ENCODE results near the gene KCTD15.
A peak's percentile ranks its signal among the peaks of the same experiment; 100 is the strongest.

Gene KCTD15, protein sequence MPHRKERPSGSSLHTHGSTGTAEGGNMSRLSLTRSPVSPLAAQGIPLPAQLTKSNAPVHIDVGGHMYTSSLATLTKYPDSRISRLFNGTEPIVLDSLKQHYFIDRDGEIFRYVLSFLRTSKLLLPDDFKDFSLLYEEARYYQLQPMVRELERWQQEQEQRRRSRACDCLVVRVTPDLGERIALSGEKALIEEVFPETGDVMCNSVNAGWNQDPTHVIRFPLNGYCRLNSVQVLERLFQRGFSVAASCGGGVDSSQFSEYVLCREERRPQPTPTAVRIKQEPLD

DNA sequence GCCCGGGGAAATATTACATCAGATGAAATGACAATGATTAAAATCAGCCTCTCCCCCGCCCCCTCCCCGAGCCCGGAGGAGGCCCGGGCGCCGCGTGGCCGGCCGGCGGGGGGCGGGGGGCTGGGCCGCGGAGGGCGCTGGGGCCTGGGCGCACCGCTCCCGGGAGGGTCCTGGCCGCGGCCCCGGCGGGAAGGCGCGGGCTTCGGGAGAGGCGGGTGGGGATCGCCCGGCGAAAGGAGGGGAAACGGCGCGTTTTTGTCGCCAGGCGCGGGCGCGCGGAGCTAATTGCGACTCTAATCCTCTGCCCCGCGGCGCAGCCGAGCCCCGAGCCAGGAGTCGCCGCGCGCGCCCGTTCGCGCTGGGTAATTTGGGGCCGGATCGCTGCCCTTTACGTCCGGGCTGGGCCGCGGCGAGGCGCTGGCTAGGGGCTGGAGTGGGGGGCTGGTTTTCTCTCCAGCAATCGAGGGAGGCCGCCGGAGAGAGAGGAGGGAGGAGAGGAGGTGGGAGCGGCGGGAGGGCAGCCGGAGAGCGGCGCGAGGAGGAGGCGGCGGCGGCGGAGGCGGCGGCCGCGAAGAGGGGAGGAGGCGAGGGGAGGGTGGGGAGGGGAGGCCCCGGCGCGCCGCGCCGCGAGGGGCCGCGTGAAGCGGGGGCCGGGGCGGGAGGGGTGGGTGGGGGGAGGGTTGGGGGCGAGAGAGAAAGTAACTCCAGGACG lies at the start of gene KCTD15:
KCTD15 (plus strand) TSS at position 707 of the 712 bp plus-strand sequence. CDS start 3,585 bp downstream, outside the sequence.
- peak; percentile 62 to 67 for DNase-seq

DNA sequence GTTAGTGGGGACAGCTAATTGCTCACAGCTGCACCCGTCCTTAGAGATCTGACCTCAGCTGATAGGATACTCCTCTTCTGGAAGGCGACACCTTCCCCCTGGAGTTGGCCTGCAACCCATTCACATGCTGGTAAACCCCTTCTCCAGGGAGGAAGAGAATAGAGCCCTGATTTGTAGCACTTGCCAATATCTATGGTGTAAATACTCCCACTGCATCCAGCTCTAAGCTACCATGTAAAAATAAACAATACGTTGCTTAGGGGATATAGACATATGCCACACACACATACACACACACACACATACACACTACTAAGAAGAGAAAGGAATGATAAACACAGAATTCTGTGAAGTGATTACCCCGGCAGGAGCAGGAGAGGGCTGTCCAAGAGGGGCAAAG lies 49.4 kb upstream of the KCTD15 start:
- no peak for DNase-seq

DNA sequence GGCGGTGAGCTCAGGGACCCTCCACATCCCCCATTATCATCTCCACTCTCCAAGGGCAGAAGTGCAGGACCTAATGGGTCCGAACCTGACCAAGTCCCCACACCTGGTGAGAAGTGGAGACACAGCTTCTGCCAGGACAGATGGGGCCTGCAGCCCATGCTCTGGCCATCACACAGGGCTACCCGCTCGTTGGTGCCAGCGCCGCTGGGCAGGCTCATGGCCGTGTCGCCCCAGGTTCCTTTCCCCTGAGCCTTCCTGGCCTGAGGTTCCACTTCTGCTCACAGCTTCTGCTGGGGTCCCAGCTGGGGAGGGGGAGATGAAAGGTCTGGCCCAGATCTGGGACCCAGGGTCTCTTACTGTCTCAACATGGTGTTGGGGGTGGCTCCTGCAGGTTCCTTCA lies 48.4 kb upstream of the KCTD15 start:
- no peak for DNase-seq

DNA sequence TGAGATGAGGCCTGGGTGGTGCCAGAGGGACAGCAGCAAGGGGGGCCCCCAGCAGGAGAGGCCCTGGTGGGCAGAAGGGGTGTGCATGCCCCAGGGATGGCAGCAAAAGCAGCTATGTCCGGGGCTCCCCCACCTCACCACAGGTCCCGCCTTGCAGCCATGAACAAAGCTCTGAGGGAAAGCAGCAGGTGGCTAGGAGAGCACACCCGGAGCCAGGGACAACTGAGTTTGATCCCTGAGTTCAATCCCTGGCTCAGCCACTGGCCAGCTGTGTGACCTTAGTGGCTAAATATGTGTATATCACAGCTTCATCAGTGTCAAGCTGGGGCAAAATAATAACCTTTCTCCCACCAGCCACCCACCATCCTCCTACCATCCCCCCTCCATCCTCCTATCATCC lies 47.7 kb upstream of the KCTD15 start:
- no peak for DNase-seq

DNA sequence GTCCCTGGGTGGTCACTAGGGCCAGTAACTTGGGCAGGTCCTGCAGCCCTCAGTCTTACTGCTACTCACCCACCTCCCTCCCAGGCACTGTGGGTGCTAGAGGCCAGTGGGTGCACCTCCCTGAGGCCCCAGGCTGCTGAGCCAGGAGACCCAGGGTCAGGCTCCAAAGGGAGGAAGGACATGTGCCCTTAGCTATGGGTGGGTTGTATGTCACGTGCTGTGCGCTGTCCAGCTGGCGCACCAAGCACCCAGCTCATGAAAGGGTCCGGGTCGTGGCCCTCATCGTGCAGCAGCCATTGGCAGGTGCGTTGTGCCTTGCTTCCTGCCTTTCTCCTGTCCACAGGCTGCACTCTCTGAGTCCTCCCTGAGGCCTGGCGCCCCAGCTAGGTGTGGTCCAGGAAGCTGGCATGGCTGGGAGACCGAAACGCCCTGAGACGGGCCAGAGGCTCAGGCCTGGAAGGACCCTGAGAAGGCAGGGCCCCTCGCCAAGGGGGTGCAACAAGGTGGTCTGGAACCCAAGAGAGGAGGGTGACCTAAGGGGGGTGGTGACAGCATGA lies 47.0 kb upstream of the KCTD15 start:
- DNase-seq: no peak

DNA sequence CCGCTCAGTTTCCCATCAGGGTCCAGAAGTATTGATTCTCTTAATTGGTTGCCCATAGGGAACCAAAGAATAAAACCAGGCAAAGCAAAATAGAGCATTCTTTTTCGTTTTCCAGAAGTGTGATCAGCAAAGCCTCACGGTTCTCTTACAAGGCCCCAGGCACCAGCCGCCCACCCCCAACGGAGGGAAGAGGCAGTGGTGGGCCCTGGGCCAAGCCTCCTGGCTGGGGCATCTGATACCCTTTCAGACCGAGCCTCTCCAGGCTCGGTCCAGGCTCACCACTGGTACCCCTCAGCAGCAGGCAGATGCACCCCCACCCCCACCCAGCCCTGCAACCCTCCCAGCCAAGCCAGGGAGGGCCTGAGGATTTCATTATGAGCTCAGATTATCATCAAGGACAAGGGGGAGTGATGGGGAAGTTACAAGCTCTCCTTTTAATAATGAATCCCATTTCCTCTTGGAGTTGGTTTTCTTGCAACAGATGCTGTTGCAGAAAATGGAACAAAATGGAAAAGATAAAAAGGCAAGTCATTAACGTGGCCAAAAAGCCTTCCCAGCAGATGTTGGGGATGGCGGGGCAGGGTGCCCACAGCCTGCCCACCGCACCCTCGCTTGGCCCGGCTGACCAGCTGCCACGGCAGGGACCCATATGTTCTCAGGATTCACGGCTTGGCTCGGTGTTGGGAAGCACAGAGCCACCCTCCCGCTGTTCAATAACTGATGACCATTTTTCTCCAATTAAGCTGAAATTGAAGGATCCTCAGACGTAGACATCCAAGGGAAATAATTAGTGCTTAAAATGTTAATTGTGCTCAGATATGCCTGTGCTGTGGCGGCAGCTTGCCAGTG lies 45.9 kb upstream of the KCTD15 start:
- DNase-seq: no peak

DNA sequence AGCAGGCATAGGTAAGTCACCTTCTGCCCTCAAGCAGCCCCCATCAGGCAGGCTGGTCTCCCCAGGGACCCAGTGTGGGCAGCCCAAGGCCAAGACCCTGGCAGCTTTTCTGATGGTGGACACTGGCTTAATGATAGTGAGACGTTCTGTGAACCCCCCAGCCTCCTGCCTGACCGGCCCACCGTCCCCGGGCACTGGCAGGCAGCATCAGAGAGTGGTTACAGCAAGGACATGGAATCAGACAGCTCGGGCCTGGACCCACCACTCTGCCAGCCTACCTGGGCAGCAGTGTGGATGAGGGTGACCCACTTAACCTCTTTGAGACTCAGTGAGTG lies 45.3 kb upstream of the KCTD15 start:
- DNase-seq: no peak

DNA sequence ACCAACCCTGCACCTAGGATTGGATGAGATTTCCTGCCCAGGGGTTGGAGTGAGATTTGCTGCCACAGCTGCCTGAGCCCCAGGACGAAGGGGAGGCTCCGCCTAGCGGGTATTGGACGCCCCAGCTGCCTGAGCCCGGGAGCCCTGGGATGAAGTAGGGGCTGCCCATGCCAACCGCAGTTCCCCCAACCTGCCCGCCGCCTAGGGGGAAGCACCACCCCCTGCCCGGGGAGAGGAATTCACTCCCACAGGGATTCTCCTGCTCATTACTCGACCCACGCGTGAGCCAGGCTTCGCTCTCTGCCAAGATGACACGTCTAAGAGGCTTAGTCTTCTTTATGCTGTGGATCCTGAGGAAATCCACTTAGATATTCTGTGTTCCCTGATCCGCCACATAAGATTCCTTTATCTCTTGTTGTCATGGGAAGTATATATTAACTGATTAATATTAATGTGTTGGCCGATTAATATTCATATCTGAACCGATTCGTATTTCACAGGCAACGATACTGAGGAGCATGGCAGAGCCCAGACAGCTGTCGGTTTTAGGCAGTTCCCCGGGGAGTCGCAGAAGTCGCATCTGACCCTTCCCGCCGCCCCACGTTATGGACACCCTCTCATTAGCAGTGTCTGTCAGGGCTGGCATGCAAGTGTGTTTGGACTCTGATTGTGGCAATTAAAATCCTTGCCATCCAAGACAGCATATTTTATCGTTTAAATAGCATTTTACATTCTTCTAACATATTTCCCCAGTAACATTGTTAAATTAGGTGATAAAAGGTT lies 44.5 kb upstream of the KCTD15 start:
- DNase-seq: no peak

DNA sequence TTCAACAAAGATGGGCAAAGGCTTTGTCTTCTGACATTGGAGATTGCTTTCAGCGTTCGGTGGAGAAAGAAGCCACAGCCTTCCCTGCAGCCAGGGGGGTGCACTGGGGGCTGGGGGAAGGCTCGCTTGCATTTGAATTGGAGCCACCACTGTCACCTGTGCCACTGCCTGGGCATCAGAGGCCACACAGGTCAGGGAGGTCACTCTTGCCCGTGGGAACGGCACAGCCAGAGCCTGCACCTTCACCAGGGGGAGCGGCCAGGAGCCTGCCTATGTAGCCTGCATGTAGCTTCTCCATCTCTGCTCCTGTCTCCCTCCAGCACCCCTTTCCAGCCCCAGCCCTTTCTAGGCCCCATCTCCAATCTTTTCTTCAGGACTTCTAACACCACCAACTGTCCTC lies 43.7 kb upstream of the KCTD15 start:
- DNase-seq: no peak

DNA sequence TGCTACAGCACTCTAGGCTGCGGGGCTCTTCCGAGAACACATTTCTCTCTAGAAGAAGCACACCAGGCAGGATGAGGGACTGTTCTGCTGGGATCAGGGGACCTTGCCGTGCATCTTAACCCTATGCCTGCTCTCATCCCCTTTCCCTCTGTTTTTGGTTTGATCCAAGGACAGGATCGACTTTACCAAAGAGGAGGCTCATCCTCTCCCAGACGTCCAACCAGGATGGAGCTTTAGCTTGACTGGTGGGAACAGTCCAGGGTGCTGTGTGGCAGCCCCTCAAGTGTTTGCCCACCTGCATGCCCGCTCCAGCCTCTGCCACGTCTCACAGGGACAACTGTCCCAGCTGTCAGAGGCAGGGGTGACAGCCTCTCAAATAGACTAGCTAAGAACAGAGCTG lies 42.3 kb upstream of the KCTD15 start:
- no peak for DNase-seq

DNA sequence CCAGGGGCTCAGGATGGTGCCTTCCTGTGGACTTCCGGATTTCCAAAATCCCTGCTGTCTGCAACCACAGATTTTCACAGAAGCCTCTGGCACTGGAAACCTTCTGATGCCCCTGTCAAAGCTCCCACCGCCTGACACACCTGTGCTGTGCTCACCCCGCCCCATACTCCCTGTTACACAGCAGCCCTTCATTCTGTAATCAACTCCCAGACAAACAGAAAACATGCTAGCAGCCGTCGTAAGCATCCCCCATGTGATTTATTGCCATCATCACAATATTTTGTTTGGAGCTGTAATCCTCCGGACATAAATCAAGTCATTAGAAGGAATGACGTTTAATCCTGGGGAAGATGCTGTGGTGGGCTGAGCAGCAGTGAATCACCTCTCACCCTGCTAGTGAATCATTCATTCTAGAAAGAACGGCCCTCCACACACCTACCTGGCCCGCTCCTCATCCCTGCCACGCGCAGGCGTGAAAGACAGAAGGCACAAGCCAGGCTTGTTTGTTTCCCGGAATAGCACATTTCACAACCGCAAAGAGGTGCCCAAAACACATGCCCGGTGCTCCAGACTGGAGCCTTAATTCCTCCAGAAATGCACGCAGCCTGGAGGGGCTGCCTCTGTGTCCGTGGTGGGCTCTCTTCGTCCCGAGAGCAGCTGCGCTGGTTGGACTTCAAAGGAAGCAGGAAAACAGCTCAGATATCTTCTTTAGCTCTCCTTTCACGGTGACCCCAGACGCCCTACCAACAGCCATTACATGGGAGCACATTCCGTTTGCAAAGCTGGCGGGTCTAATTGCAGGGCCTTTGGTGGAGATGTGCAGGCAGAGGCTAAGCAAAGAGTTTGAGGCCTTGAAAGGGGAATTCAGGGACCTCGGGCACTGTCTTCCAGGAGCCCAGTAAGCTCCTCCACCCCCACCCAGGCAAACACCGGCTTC lies 41.3 kb upstream of the KCTD15 start:
- DNase-seq: no peak

DNA sequence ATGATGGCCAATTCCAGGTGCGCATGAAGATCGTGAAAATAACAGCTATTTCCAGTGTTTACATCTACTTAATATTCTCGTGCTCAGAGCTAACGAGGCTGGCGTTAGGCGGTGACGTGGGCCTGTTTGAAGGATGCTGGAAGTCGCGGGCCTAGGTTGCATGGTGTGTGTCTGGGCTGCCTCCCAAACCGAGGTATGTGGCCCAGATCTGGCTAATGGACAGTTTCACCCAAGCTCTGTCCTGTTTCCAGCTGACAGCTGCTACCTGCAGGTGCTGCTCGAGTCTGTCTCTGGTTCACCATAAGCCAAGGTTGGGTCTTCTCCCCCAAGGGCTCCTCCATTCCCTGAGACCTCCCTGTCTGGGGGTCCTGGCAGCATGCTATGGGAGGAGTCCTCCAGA lies 40.5 kb upstream of the KCTD15 start:
- no peak for DNase-seq

DNA sequence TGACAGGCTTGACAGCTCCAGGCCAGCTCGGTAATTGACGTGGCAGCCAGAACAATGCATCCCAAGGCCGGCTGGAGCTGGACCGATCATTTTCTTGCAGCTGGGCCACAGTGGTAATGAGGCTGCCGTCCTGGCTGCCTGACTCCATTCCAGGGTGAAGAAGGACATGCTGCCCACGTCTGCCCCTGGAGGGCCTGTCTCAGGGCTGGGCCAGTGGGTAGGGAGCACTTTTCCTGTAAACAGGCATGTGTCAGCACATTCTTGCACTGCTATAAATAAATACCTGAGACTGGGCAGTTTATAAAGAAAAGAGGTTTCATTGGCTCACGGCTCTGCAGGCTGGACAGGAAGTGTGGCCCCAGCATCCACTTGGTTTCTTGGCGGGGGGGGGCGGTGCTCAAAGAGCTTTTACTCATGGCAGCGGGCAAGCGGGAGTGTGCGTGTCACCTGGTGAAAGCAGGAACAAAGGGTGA lies 38.1 kb upstream of the KCTD15 start:
- DNase-seq: no peak

DNA sequence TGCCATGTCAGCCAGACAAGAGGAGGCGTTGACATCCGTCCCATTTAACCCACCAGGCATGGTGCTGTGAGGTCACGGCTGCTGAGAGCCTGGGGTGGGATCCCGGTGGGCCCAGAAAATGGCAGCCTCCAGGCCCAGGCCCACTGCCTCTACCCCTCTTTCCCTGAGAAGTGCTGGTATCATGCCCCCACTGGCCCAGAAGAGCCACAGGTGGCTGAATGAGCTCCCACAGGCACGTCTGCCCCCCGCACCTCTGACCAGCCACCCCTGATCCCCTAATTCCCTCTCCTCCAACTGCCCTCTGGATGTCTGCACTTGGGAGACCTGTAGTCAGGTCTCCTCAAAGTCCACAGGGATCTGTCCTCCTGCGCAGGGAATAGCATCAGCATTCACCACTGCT lies 37.3 kb upstream of the KCTD15 start:
- no peak for DNase-seq

DNA sequence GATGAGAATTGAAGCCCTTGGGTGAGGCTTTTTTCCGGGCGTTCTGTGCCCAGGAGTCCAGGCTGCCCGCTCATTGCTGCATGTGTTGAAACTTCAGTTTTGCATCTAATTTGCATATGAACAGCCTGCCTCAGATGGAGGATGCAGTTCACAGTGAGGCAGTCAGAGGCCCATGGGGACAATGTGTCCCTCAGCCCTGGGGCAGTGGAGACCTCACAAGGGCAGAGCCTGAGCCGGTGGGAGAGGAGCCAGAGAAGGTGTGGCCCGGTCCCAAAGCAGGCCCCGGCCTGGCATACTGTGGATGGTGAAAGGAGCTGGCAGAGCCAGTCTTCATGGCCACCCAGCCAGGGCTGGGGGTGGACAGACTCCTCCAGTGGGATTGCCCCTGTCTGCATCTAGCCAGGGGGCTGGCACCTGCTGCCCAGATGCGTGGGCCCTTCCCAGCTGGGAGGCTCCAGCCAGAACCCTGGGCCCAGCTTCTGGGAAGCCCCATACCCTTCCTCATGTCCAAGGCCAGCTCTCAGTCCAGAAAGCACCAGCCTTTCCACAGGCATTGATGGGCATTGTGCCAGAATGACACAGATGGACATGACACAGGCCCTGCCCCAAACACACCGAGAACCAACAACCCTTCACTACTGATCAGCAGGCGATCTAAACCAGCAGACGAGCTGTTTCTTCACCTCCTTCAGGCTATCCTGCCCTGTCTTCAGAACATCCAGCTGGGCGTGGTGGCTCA lies 32.9 kb upstream of the KCTD15 start:
- DNase-seq: no peak

DNA sequence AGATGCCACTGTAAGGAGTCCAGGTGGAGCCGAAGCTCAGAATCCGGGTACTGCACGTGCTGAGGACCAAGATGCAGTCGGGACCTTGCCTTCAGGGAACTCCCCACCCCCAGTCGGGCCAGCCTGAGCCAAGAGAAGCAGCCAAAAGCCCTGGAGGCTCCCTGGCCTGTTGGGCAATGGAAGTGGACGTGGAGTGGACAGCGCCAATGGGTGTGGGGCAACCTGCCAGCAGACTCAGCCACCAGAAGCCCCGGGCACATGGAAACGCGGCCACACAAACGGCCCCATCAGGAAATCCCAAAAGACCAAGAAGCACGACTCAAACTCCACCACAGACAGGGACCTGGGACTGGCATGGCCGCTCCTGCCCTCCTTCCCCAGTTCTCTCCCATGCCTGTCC lies 30.0 kb upstream of the KCTD15 start:
- DNase-seq: no peak

DNA sequence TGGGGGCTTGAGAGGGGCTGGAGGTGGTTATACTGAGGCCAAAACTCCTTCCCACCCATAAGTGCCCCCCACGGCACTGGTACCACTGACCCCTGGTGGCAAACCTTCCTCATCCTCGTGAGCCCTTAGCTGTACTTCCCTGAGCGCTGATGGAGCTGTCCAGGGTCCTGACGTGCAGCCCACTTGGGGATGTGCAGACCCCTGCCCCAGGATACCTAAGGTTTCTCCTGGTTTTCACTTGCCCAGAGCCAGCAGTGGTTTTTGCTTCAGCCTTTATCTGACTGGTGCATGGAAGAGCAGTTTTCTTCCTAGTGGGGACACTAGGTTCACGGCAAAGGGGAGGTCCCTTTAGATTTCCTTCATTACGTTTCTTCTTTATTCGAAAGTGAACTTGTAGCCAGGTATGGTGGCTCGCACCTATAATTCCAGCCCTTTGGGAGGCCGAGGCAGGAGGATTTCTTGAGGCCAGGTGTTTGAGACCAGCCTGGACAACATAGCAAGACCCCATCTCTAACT lies 28.7 kb upstream of the KCTD15 start:
- DNase-seq: no peak

DNA sequence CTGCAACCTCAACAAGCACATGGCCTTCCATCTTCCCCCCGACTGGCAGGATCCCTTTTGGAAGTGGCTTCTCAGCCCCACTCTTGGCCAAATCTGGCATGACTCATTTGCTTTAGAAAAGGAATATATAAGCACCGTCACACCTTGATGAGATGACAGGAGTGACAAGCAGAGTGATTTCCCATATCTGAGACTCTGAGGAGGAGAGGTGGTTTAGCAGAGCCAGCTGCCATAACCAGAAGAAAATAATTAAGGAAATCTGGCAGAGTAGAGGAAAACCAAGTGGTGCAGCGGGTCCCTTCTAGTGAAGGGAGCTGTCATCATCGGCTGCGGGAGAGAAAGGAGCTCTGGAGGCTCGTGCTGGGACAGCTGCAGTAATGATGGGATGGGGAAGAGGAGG lies 27.5 kb upstream of the KCTD15 start:
- no peak for DNase-seq

DNA sequence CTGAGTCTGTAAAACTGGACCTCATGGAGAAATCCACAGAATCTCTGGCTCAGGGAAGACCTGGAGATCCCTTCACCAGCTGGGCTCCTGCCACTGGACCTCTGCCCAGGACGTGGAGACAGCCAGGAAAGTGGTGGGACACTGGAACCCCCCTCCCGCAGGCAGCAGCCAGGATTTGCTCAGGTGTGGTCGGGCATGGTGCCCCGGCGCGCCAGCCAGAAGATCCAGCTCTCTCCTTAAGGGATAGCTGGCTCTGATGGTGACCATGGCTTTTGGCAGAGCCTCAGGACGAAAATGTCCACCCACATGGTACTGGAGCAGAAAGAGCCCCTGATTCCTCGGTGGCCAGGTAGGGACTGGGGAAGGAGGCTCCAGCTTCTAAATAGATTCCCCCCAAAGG lies 26.6 kb upstream of the KCTD15 start:
- DNase-seq: no peak

DNA sequence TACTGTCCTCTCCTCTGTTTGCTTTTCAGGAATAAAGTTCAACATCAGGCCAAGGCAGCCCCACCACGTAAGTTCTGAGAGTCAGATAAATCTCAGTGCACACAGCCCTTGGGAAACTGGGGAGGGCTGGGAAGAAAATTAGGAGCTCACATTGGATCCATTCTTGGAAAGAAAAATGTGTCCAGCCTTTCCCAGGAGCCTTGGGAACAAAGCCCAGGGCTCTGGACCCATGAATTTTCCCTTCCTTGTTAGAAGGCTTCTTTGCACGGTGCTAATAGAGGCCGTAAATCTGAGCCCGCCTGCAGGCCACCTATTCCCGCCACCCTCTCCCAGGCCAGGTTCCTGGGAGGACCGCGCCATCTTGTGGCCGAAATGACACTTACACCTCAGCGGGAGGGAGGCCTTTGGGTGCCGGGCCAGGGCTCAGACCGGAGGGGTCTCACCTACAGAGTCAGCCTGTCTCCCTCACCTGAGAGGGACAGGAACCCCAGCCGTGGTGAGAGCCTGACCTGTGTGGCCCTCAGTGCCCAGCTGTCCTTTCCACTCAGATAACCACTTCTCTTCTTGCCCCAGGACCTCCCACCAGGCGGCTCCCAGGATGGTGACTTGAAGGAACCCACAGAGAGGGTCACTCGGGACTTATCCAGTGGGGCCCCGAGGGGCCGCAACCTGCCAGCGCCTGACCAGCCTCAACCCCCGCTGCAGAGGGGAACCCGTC lies 25.1 kb upstream of the KCTD15 start:
- peak; percentile 69 for DNase-seq
